Kidney glomerular epithelial cell (primary cell): ENCODE measurements around the gene UBE4A.

ENCODE experiments used
- DNase-seq: peaks from one replicate; lab custom pipeline; 2025; lab: John Stamatoyannopoulos, UW

UBE4A gene

DNA sequence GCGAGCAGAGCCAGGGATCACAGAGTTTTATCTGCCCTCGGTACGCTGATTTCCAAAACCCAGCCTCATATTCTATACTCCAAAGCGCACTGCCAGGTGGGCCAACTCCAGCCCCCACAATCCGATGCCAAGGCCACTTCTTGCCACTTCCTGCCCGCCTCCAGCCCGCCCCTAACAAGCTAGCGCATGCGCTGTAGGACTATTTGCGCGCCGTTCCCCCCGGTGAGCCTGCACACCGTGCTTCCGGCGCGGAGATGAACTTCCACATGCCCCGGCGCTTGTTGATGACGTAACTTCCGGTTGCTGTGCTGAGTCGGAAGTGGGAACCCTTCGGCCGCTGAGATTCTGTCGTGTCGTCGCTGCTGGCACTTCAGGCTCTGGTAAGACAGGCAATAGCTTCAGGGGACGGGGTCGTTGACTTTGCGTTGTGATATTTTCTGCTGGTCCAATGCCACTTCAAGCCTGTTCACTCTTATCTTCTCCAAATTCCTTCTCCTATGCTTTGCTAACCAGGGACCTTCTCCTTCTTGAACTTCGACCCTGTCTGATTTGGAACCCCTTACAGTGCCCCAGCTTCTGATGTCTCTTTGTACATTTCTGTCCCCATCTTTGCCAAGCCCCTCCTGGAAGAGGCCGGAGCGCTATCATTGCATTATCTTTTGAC is at the start of gene UBE4A:
Gene UBE4A (plus strand): TSS at position 306 of the 664 bp plus-strand sequence. CDS start 5,481 bp downstream, outside the sequence.
- peak; percentile 57 for DNase-seq

- no peak for DNase-seq
These were observed 49.1 kb upstream of the UBE4A start for GRCh38 chr11:118310271-118310670.

GRCh38 chr11:118310781-118311485 is 48.5 kb upstream of the UBE4A start:
- DNase-seq = no peak

DNA sequence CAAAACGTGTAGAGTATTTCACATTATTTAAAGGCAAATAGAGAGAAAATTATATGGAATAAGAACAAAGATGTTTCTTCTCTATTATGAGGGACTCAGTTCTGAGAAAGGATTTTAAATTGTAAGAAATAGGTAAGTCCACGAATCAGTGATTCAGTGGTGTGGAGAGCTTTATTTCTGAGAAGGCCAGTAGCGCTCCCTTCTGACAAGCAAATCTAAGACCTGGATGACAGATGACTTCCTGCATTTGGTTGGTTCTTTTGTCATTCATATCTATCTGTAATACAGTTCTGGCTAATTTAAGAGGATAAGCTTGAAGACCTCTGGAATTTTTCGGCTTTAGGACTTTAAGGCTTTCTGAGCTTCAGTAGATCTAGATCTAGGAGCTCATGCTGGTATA is 47.9 kb upstream of the UBE4A start:
- no peak for DNase-seq

DNA sequence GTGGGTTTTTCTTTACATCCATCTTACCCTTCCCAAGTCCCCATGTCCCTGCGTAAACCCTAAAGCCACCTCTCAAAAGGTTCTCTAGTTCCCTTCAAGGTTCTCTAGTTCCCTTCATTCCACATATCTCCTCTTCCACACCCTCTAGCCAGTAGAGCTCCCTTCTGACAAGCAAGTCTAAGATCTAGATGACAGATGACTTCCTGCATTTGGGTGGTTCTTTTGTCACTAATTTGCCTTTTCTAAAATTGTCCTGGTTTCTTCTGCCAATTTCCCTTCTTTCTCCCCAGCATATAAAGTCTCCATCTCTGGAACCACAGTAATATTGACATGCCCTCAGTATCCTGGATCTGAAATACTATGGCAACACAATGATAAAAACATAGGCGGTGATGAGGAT is 47.1 kb upstream of the UBE4A start:
- no peak for DNase-seq

DNA sequence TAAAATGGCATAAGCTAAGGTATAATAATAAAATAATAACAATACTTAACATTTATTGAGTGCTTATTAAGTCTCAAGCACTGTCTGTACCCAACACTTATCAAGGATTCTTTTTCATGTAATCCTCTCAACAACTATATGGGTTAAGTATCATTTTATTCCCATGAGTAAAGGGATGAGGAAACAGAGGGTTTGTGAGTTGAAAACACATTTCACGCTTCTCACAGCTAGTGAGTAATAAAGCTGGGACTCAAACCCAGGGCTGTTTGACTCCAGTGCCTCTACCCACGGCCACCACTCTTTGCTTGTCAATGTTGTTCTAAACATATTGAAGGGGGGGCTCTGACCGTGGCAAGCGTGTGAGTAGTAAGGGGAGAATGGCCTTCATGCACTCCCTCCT is 46.2 kb upstream of the UBE4A start:
- no peak for DNase-seq

DNA sequence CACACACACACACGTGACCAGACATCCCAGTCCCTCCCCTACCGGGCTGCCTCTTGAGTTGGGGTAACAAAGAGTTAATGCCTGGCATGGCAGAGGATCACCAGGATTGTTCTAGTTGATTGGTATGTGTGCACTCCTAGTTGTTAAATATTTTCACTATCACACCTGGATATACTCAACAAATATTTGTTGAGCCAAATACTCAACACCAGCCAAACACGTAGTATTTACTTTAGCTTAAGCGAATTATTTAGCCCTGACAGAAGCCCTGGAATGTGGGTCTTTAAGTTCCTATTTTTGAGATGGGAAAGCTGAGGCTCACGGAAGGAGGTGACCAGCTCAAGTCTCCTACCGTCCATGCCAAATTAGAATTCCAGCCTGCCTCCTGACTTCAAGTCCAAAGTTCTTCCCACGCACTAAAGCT is 44.4 kb upstream of the UBE4A start:
- no peak for DNase-seq

DNA sequence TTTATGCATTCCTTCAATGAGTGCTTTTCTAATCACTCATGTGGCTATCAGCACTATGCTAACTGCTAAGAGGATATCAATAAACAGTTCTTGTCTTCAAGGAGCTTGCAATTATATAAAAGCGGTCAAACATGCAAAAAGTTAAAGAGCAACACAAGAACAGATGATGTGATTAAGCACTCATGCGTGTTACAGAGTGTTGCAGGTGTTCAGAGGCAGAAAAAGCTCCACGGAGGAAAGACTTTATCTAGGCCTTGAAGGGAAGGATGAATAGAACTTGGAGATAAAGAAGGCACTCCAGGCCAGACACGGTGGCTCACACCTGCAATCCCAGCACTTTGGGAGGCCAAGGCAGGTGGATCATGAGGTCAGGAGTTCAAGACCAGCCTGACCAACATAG is 41.3 kb upstream of the UBE4A start:
- DNase-seq = no peak

- DNase-seq = no peak
These were observed 40.6 kb upstream of the UBE4A start for GRCh38 chr11:118318581-118319336.

DNA sequence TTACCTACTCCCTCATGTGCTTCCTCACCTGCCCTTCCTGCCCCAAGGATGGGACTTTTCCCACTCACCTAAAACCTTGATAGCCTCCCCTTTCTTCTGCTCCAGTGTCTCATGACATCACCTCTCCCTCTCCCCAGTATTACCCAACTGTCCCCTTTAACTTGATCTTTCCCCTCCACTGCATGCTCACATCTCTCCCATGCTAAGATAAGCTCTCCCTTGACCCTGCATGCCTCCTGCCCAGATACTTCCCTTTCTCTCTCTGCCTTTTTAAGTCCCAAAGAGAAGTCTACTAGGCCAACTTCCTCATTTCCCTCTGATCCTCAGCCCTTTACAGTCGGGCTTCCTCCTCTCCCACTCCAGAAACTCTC is 40.1 kb upstream of the UBE4A start:
- DNase-seq = no peak

GRCh38 chr11:118320515-118320914 is 38.9 kb upstream of the UBE4A start:
- DNase-seq = no peak

GRCh38 chr11:118321386-118322082 is 37.9 kb upstream of the UBE4A start:
- no peak for DNase-seq

GRCh38 chr11:118322721-118323120 is 36.7 kb upstream of the UBE4A start:
- no peak for DNase-seq

GRCh38 chr11:118325283-118325682 is 34.1 kb upstream of the UBE4A start:
- DNase-seq = no peak

DNA sequence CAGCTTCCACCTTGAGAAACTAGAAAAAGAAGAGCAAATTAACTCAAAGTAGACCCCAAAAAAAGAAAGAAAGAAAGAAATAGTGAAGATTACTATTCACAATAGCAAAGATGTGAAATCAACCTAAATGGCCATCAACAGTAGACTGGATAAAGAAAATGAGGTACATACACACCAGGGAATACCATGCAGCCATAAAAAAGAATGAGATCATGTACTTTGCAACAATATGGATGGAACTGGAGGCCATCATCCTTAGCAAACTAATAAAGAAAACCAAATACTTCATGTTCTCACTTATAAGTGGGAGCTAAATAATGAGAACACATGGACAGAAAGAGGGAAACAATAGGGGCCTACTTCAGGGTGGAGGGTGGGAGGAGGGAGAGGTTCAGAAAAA is 30.7 kb upstream of the UBE4A start:
- no peak for DNase-seq

GRCh38 chr11:118334745-118335144 is 24.7 kb upstream of the UBE4A start:
- no peak for DNase-seq

GRCh38 chr11:118338637-118339061 is 20.8 kb upstream of the UBE4A start:
- DNase-seq = no peak

GRCh38 chr11:118339281-118339961 is 20.0 kb upstream of the UBE4A start:
- DNase-seq = no peak

DNA sequence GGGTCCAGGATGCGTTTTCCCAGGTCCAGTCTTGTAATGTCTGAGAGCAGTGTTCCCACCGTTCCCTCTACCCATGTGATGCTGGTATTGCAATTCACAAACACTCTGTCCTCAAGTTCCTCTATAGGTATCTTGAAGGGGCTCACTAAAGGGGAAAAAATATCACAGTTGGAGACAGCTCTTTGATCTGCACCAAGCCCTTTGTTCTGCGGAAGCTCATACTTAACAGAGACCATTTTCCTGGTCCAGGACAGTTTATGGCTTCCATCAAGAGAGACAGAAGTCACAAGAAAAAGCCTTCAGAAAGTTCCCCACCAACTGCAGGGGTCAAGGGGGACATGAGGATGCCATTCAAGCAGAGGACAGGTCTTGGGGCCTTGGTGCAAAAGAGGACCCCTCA is 19.0 kb upstream of the UBE4A start:
- DNase-seq = no peak

DNA sequence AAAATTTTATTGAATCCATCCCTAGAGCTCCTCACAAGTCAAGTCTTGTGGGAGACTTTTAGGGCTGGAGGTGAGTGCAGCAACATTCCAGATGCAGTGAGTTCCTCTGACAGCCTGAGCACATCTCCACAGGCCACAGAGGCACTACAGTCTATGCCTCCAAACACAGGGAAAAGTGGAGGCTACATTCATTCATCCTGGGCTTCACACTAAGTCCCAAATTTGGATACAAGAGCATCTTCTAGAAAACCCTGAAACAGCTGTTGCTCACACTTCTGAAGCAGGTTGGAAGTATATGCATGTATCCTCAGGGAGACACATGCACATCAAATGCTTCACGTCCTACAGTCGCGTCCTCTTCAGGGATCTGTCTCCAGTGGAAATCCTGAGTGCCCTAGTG is 18.1 kb upstream of the UBE4A start:
- DNase-seq = no peak

DNA sequence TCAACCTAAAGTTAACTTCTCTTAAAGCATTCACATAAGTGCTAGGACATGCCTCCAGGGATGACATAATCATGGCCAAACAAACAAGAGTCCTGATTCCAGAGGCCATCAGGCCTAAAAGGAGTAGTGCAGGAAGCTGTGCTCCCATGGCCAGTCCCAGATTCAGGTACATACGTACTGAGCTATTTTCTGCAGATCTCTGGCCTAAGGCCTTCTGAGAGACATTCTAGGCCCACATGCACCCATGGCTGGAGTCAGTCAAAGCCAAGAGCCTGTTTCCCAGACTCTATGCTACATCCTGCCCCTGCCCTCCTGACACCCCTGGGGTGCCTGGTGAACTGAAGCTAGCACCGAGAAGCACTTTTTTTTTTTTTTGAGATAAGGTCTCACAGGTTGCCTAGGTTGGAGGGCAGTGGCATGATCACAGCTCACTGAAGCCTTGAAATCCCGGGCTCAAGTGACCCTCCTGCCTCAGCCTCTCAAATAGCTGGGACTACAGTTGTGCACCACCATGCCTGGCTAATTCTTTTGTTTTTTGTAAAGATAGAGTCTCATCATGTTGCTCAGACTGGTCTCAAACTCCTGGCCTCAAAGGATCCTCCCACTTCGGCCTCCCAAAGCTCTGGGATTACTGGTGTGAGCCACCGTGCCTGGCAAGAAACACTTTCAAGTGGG is 17.4 kb upstream of the UBE4A start:
- DNase-seq = no peak
